Epithelial cell of esophagus (primary cell): ENCODE measurements around the gene PRPF19.

Source experiments
- DNase-seq: peaks from one replicate; pipeline ENCODE4 v3.0.0; 2010; ENCODE audit warnings: low read depth
- H3K4me3 ChIP-seq: 2 replicates; pipeline ENCODE4 v1.5.1; 2011; ENCODE audit warnings: mild to moderate bottlenecking, low read length, control low read depth
- CTCF ChIP-seq: IDR thresholded peaks from 2 replicates; pipeline ENCODE4 v1.5.1; 2011; ENCODE audit warnings: low read depth, mild to moderate bottlenecking, low read length, control low read depth, inconsistent platforms; ENCODE audit not compliant: insufficient read depth; ENCODE audit errors: missing control alignments

Gene PRPF19

GRCh38 chr11:60933416-60934123 is 27.2 kb upstream of the PRPF19 start:
- TF ChIP-seq CTCF: no peak
- DNase-seq: no peak
- H3K4me3 ChIP-seq: no peak overlapping the region

- DNase-seq: no peak
- H3K4me3 ChIP-seq: no peak overlapping the region
- TF ChIP-seq CTCF: no peak
Observed at GRCh38 chr11:60932605-60933356, 26.4 kb upstream of the PRPF19 start.

GRCh38 chr11:60931917-60932316 is 25.5 kb upstream of the PRPF19 start:
- H3K4me3 ChIP-seq: no peak overlapping the region
- TF ChIP-seq CTCF: no peak
- no peak for DNase-seq

GRCh38 chr11:60930394-60930793 is 24.0 kb upstream of the PRPF19 start:
- no peak overlapping the region for H3K4me3 ChIP-seq
- no peak for DNase-seq
- TF ChIP-seq CTCF: no peak

- no peak for TF ChIP-seq CTCF
- no peak overlapping the region for H3K4me3 ChIP-seq
- DNase-seq: no peak
Observed at GRCh38 chr11:60929764-60930163, 23.4 kb upstream of the PRPF19 start.

GRCh38 chr11:60928563-60929001 is 22.2 kb upstream of the PRPF19 start:
- no peak for TF ChIP-seq CTCF
- no peak for DNase-seq
- no peak overlapping the region for H3K4me3 ChIP-seq

- H3K4me3 ChIP-seq: no peak overlapping the region
- TF ChIP-seq CTCF: no peak
- no peak for DNase-seq
Observed at GRCh38 chr11:60927600-60927999, 21.2 kb upstream of the PRPF19 start.
